ENCODE data around the gene KLK1. TPM values are rescaled to one million over a fixed set of nuclear protein-coding genes. Genes with fewer than 3 reads are reported as not detected.

Gene KLK1
- total and polyA plus RNA-seq, 7 donors, result 0.08 to 0.48 (median 0.33) TPM; not detected in 3

DNA sequence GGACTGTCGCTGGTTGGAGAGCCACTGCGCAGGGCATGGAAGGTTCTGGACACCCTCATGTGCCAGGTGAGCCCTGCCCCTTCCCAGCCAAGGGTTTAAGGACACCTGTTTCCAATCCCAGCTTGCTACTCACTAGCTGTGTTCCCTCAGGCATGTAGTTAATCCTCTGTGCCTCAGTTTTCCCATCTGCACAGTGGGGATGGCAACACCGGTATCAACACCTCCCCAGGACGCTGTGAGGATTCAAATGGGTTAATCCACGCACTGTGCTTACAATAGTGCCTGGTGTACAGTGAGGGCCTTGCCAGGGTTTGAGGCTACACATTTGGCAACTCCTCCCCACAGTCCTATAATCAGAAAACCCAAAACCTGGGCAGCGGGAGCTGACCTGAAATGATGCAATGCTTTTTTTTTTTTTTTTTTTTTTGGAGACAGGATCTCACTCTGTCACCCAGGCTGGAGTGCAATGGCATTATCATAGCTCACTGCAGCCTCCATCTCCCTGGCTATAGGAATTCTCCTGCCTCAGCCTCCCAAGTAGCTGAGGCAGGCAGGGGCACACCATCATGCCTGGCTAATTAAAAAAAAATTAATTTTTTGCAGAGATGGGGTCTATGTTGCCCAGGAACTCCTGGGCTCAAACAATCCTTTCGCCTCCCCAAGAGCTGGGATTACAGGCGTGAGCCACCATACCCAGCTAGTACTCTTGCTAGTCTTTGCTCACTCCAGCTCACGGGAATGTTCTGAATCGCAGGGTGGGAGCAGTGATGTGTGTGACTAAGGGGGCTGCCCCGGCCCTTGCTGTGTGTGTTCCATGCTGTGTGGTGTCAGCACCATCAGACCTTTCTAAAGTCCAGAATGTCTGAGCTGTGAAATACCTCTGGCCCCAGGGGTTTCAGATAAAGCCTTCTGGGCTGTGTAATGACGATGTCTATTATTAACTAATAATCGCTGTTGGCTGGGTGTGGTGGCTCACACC, 31.0 kb downstream of the KLK1 start:
- WGBS, 3 donors, result 84 to 88% (median 86%) methylated on average over 12 to 13 of the region's 13 CpGs
- no peaks in the 10 kb centered on the region for H3K9me3 ChIP-seq
- intact Hi-C loops (cut with DNase I), result no loop called here
- ATAC-seq (no peak), DNase-seq (no peak)
- no peak overlapping the region for H3K4me3 ChIP-seq
- TF ChIP-seq, protein P1, sequence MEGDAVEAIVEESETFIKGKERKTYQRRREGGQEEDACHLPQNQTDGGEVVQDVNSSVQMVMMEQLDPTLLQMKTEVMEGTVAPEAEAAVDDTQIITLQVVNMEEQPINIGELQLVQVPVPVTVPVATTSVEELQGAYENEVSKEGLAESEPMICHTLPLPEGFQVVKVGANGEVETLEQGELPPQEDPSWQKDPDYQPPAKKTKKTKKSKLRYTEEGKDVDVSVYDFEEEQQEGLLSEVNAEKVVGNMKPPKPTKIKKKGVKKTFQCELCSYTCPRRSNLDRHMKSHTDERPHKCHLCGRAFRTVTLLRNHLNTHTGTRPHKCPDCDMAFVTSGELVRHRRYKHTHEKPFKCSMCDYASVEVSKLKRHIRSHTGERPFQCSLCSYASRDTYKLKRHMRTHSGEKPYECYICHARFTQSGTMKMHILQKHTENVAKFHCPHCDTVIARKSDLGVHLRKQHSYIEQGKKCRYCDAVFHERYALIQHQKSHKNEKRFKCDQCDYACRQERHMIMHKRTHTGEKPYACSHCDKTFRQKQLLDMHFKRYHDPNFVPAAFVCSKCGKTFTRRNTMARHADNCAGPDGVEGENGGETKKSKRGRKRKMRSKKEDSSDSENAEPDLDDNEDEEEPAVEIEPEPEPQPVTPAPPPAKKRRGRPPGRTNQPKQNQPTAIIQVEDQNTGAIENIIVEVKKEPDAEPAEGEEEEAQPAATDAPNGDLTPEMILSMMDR (IDR thresholded peaks at IDR 0.05), result no peak
- H3K27ac ChIP-seq, result no peak overlapping the region
- no peaks in the 10 kb centered on the region for H3K4me1 ChIP-seq
- peaks cover 0 to 2% (median 0%) of the 10 kb centered on the region in 3 donors for H3K27me3 ChIP-seq (ENCODE audit: insufficient read depth in 3 of 3, low read length in 2 of 3)
- H3K36me3 ChIP-seq (ENCODE audit: insufficient read depth in 1 of 2, low read depth in 1 of 2), result peaks cover 0 to 14% of the 10 kb centered on the region in 2 donors

DNA sequence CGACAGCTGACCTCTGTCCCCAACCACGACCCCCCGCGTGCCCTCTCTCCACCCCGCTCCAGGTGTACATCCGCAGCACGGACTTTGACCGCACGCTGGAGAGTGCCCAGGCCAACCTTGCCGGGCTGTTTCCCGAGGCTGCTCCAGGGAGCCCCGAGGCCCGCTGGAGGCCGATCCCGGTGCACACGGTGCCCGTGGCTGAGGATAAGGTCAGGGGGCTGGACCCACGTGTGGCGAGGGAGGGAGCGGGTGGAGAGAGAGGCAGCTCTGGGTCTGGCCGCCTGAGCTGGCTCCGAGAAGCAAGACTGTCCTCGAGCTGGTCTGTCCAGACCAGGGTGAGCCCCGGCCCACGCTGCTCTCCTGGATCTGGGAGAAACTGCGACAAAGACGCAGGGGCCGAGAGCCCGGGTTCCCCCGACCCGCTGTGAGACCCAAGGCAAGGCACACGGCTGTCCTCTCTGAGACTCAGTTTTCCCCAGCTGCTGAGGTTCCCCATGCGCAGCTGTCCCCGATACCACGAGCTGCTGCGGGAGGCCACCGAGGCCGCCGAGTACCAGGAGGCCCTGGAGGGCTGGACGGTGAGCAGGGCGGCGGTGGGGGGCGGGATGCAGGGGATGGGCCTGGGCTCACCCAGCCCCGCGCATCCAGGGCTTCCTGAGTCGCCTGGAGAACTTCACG, 31.9 kb downstream of the KLK1 start:
- H3K36me3 ChIP-seq (ENCODE audit: insufficient read depth in 1 of 2, low read depth in 1 of 2), result peaks cover 0 to 6% of the 10 kb centered on the region in 2 donors
- no peaks in the 10 kb centered on the region for H3K9me3 ChIP-seq
- no peak for ATAC-seq
- H3K4me3 ChIP-seq, result no peak overlapping the region
- no peaks in the 10 kb centered on the region for H3K4me1 ChIP-seq
- intact Hi-C loops (cut with DNase I), result no loop called here
- TF ChIP-seq, protein P1 (IDR thresholded peaks at IDR 0.05), result no peak
- WGBS, 3 donors, result 71 to 79% (median 74%) methylated on average over 46 to 47 of the region's 47 CpGs
- H3K27ac ChIP-seq, result no peak overlapping the region
- no peak for DNase-seq
- H3K27me3 ChIP-seq (ENCODE audit: insufficient read depth in 3 of 3, low read length in 2 of 3), result peaks cover 0 to 2% (median 0%) of the 10 kb centered on the region in 3 donors

DNA sequence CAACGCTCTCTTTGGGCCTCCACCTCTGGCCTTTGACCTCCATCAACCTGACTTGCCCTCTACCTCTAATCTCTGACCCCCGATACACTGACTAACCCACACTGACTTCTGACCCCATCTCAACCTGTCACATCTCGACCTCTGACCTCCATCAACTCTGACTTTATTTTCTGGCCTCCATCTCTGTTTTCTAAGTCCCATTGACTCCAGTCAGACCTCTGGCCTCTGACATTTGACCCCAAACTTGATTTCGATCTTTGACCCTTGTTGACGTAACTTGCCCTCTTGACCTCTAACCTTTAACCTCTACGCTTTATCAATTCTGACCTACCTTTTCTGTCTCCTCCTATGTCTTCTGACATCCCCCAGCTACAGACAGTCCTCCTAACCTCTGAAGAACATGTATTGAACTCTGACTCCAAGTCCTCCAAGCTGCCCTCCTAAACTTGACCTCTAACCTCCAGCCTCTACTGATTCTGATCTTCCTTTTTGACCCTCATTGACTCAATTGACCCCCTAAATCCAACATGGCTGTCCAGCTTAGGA, 32.6 kb downstream of the KLK1 start:
- Histone ChIP-seq H3K9me3 (no peaks in the 10 kb centered on the region), H3K4me1 (no peaks in the 10 kb centered on the region), H3K27ac (no peak overlapping the region), H3K4me3 (no peak overlapping the region), H3K36me3 (ENCODE audit: insufficient read depth in 1 of 2, low read depth in 1 of 2) (peaks cover 0 to 6% of the 10 kb centered on the region in 2 donors), H3K27me3 (ENCODE audit: insufficient read depth in 3 of 3, low read length in 2 of 3) (peaks cover 0 to 2% (median 0%) of the 10 kb centered on the region in 3 donors)
- 86 to 95% (median 91%) methylated on average over 6 of the region's 6 CpGs for WGBS, 3 donors
- TF ChIP-seq, protein P1 (IDR thresholded peaks at IDR 0.05), result no peak
- DNase-seq (no peak), ATAC-seq (no peak)
- intact Hi-C loops (cut with DNase I), result no loop called here

DNA sequence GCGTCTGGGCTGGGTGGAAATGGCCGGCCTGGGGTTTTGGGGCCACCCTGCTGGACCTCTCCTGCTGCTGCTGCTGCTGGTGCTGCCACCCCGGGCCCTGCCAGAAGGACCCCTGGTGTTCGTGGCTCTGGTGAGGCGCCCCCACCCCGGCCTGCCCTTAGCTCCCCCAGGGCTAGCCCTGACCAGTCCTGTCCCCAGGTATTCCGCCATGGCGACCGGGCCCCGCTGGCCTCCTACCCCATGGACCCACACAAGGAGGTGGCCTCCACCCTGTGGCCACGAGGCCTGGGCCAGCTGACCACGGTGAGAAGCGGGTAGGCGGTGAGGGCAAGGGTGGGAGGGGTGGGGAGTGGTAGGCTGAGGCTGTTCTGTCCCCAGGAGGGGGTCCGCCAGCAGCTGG, 33.2 kb downstream of the KLK1 start, which contains the start of gene ACP4:
TSS of gene ACP4 (plus strand) at position 20 of the 400 bp plus-strand sequence. CDS start at position 20, 0 bp downstream.
- Histone ChIP-seq H3K27ac (no peak within 1 kb of the TSS), H3K4me1 (no peaks in the 10 kb centered on the region), H3K36me3 (ENCODE audit: insufficient read depth in 1 of 2, low read depth in 1 of 2) (no peaks in the 10 kb centered on the region), H3K9me3 (no peaks in the 10 kb centered on the region), H3K27me3 (ENCODE audit: insufficient read depth in 3 of 3, low read length in 2 of 3) (peaks cover 0 to 2% (median 0%) of the 10 kb centered on the region in 3 donors), H3K4me3 (no peak within 1 kb of the TSS)
- ATAC-seq (no peak), DNase-seq (no peak)
- TF ChIP-seq, protein P1 (IDR thresholded peaks at IDR 0.05), result no peak
- 67 to 88% (median 81%) methylated on average over 8 to 15 of the region's 15 CpGs for WGBS, 3 donors
- intact Hi-C loops (cut with DNase I), result no loop called here

Data from psoas muscle (tissue), 8 donors.